ENCODE results near the gene TBC1D22A. TPM values are rescaled to one million over a fixed set of nuclear protein-coding genes. Genes with fewer than 3 reads are reported as not detected.
A peak's percentile ranks its signal among the peaks of the same experiment; 100 is the strongest.

TBC1D22A gene
- polyA plus RNA-seq, 2 donors, result 15.1 to 17.4 TPM

GRCh38 chr22:46849951-46850350 is 87.5 kb downstream of the TBC1D22A start:
- no peak overlapping the region for H3K27ac ChIP-seq (ENCODE audit: low read depth in 2 of 2, low read length in 1 of 2)
- H3K9me3 ChIP-seq (ENCODE audit: control insufficient read depth in 2 of 2, insufficient read depth in 1 of 2, low read depth in 1 of 2, low read length in 1 of 2), result no peaks in the 10 kb centered on the region
- H3K27me3 ChIP-seq (ENCODE audit: control insufficient read depth in 1 of 2, insufficient read depth in 2 of 2, low read length in 2 of 2), result no peaks in the 10 kb centered on the region
- WGBS, 2 donors, result 90 to 96% methylated on average over 6 of the region's 6 CpGs
- H3K4me1 ChIP-seq (ENCODE audit: control insufficient read depth in 2 of 2, insufficient read depth in 2 of 2, low read length in 1 of 2), result peaks cover 0 to 4% of the 10 kb centered on the region in 2 donors
- H3K4me3 ChIP-seq (ENCODE audit: low read depth in 1 of 2, low read length in 2 of 2), result no peak overlapping the region
- peaks cover 0 to 3% of the 10 kb centered on the region in 2 donors for H3K36me3 ChIP-seq (ENCODE audit: control insufficient read depth in 2 of 2, insufficient read depth in 2 of 2, low read length in 1 of 2)

- 94% methylated on average over 9 of the region's 9 CpGs for WGBS, 2 donors
- H3K27ac ChIP-seq (ENCODE audit: low read depth in 2 of 2, low read length in 1 of 2), result no peak overlapping the region
- peaks cover 0 to 3% of the 10 kb centered on the region in 2 donors for H3K36me3 ChIP-seq (ENCODE audit: control insufficient read depth in 2 of 2, insufficient read depth in 2 of 2, low read length in 1 of 2)
- H3K4me3 ChIP-seq (ENCODE audit: low read depth in 1 of 2, low read length in 2 of 2), result no peak overlapping the region
- H3K9me3 ChIP-seq (ENCODE audit: control insufficient read depth in 2 of 2, insufficient read depth in 1 of 2, low read depth in 1 of 2, low read length in 1 of 2), result no peaks in the 10 kb centered on the region
- no peaks in the 10 kb centered on the region for H3K4me1 ChIP-seq (ENCODE audit: control insufficient read depth in 2 of 2, insufficient read depth in 2 of 2, low read length in 1 of 2)
- no peaks in the 10 kb centered on the region for H3K27me3 ChIP-seq (ENCODE audit: control insufficient read depth in 1 of 2, insufficient read depth in 2 of 2, low read length in 2 of 2)
Measured at GRCh38 chr22:46851311-46851710, 88.9 kb downstream of the TBC1D22A start.

GRCh38 chr22:46851941-46852340 is 89.5 kb downstream of the TBC1D22A start:
- Histone ChIP-seq H3K27ac (ENCODE audit: low read depth in 2 of 2, low read length in 1 of 2) (no peak overlapping the region), H3K4me1 (ENCODE audit: control insufficient read depth in 2 of 2, insufficient read depth in 2 of 2, low read length in 1 of 2) (no peaks in the 10 kb centered on the region), H3K36me3 (ENCODE audit: control insufficient read depth in 2 of 2, insufficient read depth in 2 of 2, low read length in 1 of 2) (peaks cover 0 to 5% of the 10 kb centered on the region in 2 donors), H3K9me3 (ENCODE audit: control insufficient read depth in 2 of 2, insufficient read depth in 1 of 2, low read depth in 1 of 2, low read length in 1 of 2) (no peaks in the 10 kb centered on the region), H3K27me3 (ENCODE audit: control insufficient read depth in 1 of 2, insufficient read depth in 2 of 2, low read length in 2 of 2) (no peaks in the 10 kb centered on the region), H3K4me3 (ENCODE audit: low read depth in 1 of 2, low read length in 2 of 2) (no peak overlapping the region)
- 94 to 98% methylated on average over 9 of the region's 9 CpGs for WGBS, 2 donors

GRCh38 chr22:46852771-46853170 is 90.3 kb downstream of the TBC1D22A start:
- H3K4me1 ChIP-seq (ENCODE audit: control insufficient read depth in 2 of 2, insufficient read depth in 2 of 2, low read length in 1 of 2), result no peaks in the 10 kb centered on the region
- H3K36me3 ChIP-seq (ENCODE audit: control insufficient read depth in 2 of 2, insufficient read depth in 2 of 2, low read length in 1 of 2), result peaks cover 0 to 5% of the 10 kb centered on the region in 2 donors
- no peaks in the 10 kb centered on the region for H3K27me3 ChIP-seq (ENCODE audit: control insufficient read depth in 1 of 2, insufficient read depth in 2 of 2, low read length in 2 of 2)
- H3K9me3 ChIP-seq (ENCODE audit: control insufficient read depth in 2 of 2, insufficient read depth in 1 of 2, low read depth in 1 of 2, low read length in 1 of 2), result no peaks in the 10 kb centered on the region
- WGBS, 2 donors, result 97% methylated on average over 14 of the region's 14 CpGs
- no peak overlapping the region for H3K4me3 ChIP-seq (ENCODE audit: low read depth in 1 of 2, low read length in 2 of 2)
- H3K27ac ChIP-seq (ENCODE audit: low read depth in 2 of 2, low read length in 1 of 2), result no peak overlapping the region

- Histone ChIP-seq H3K4me1 (ENCODE audit: control insufficient read depth in 2 of 2, insufficient read depth in 2 of 2, low read length in 1 of 2) (no peaks in the 10 kb centered on the region), H3K27me3 (ENCODE audit: control insufficient read depth in 1 of 2, insufficient read depth in 2 of 2, low read length in 2 of 2) (no peaks in the 10 kb centered on the region), H3K36me3 (ENCODE audit: control insufficient read depth in 2 of 2, insufficient read depth in 2 of 2, low read length in 1 of 2) (peaks cover 0 to 5% of the 10 kb centered on the region in 2 donors), H3K27ac (ENCODE audit: low read depth in 2 of 2, low read length in 1 of 2) (no peak overlapping the region), H3K9me3 (ENCODE audit: control insufficient read depth in 2 of 2, insufficient read depth in 1 of 2, low read depth in 1 of 2, low read length in 1 of 2) (no peaks in the 10 kb centered on the region), H3K4me3 (ENCODE audit: low read depth in 1 of 2, low read length in 2 of 2) (no peak overlapping the region)
- 91 to 93% methylated on average over 16 of the region's 16 CpGs for WGBS, 2 donors
Measured at GRCh38 chr22:46853191-46853590, 90.7 kb downstream of the TBC1D22A start.

GRCh38 chr22:46854125-46854870 is 91.8 kb downstream of the TBC1D22A start:
- Histone ChIP-seq H3K4me1 (ENCODE audit: control insufficient read depth in 2 of 2, insufficient read depth in 2 of 2, low read length in 1 of 2) (no peaks in the 10 kb centered on the region), H3K4me3 (ENCODE audit: low read depth in 1 of 2, low read length in 2 of 2) (no peak overlapping the region), H3K27ac (ENCODE audit: low read depth in 2 of 2, low read length in 1 of 2) (peak overlapping the region in 1 of 2 donors; percentile 1), H3K9me3 (ENCODE audit: control insufficient read depth in 2 of 2, insufficient read depth in 1 of 2, low read depth in 1 of 2, low read length in 1 of 2) (no peaks in the 10 kb centered on the region), H3K27me3 (ENCODE audit: control insufficient read depth in 1 of 2, insufficient read depth in 2 of 2, low read length in 2 of 2) (no peaks in the 10 kb centered on the region), H3K36me3 (ENCODE audit: control insufficient read depth in 2 of 2, insufficient read depth in 2 of 2, low read length in 1 of 2) (peaks cover 0 to 5% of the 10 kb centered on the region in 2 donors)
- WGBS, 2 donors, result 79 to 80% methylated on average over 18 of the region's 18 CpGs

- no peaks in the 10 kb centered on the region for H3K27me3 ChIP-seq (ENCODE audit: control insufficient read depth in 1 of 2, insufficient read depth in 2 of 2, low read length in 2 of 2)
- H3K9me3 ChIP-seq (ENCODE audit: control insufficient read depth in 2 of 2, insufficient read depth in 1 of 2, low read depth in 1 of 2, low read length in 1 of 2), result no peaks in the 10 kb centered on the region
- no peak overlapping the region for H3K4me3 ChIP-seq (ENCODE audit: low read depth in 1 of 2, low read length in 2 of 2)
- no peak overlapping the region for H3K27ac ChIP-seq (ENCODE audit: low read depth in 2 of 2, low read length in 1 of 2)
- H3K36me3 ChIP-seq (ENCODE audit: control insufficient read depth in 2 of 2, insufficient read depth in 2 of 2, low read length in 1 of 2), result peaks cover 0 to 2% of the 10 kb centered on the region in 2 donors
- WGBS, 2 donors, result 93 to 94% methylated on average over 12 of the region's 12 CpGs
- no peaks in the 10 kb centered on the region for H3K4me1 ChIP-seq (ENCODE audit: control insufficient read depth in 2 of 2, insufficient read depth in 2 of 2, low read length in 1 of 2)
Measured at GRCh38 chr22:46855681-46856080, 93.2 kb downstream of the TBC1D22A start.

- H3K4me3 ChIP-seq (ENCODE audit: low read depth in 1 of 2, low read length in 2 of 2), result no peak overlapping the region
- 86 to 87% methylated on average over 3 of the region's 3 CpGs for WGBS, 2 donors
- H3K27me3 ChIP-seq (ENCODE audit: control insufficient read depth in 1 of 2, insufficient read depth in 2 of 2, low read length in 2 of 2), result no peaks in the 10 kb centered on the region
- H3K4me1 ChIP-seq (ENCODE audit: control insufficient read depth in 2 of 2, insufficient read depth in 2 of 2, low read length in 1 of 2), result peaks cover 0 to under 1% of the 10 kb centered on the region in 2 donors
- H3K27ac ChIP-seq (ENCODE audit: low read depth in 2 of 2, low read length in 1 of 2), result no peak overlapping the region
- no peaks in the 10 kb centered on the region for H3K9me3 ChIP-seq (ENCODE audit: control insufficient read depth in 2 of 2, insufficient read depth in 1 of 2, low read depth in 1 of 2, low read length in 1 of 2)
- H3K36me3 ChIP-seq (ENCODE audit: control insufficient read depth in 2 of 2, insufficient read depth in 2 of 2, low read length in 1 of 2), result peaks cover 0 to 2% of the 10 kb centered on the region in 2 donors
Measured at GRCh38 chr22:46856661-46857060, 94.2 kb downstream of the TBC1D22A start.

GRCh38 chr22:46857142-46857884 is 94.9 kb downstream of the TBC1D22A start:
- H3K27me3 ChIP-seq (ENCODE audit: control insufficient read depth in 1 of 2, insufficient read depth in 2 of 2, low read length in 2 of 2), result no peaks in the 10 kb centered on the region
- H3K9me3 ChIP-seq (ENCODE audit: control insufficient read depth in 2 of 2, insufficient read depth in 1 of 2, low read depth in 1 of 2, low read length in 1 of 2), result no peaks in the 10 kb centered on the region
- no peak overlapping the region for H3K4me3 ChIP-seq (ENCODE audit: low read depth in 1 of 2, low read length in 2 of 2)
- H3K27ac ChIP-seq (ENCODE audit: low read depth in 2 of 2, low read length in 1 of 2), result no peak overlapping the region
- H3K4me1 ChIP-seq (ENCODE audit: control insufficient read depth in 2 of 2, insufficient read depth in 2 of 2, low read length in 1 of 2), result peaks cover 0 to 3% of the 10 kb centered on the region in 2 donors
- peaks cover 0 to 2% of the 10 kb centered on the region in 2 donors for H3K36me3 ChIP-seq (ENCODE audit: control insufficient read depth in 2 of 2, insufficient read depth in 2 of 2, low read length in 1 of 2)
- 90% methylated on average over 9 of the region's 9 CpGs for WGBS, 2 donors
